NCI-H1092 (cell line): Measurements from ENCODE around the gene VTA1.
A peak's percentile ranks its signal among the peaks of the same experiment; 100 is the strongest.
"Not testable (repeated sequence)": the region's sequence is repeated elsewhere in the genome, so short reads cannot be mapped to it uniquely, and the experiment has no call there.

Experiments used
- DNase-seq: peaks from one replicate; lab custom pipeline; 2025; lab: John Stamatoyannopoulos, UW

The VTA1 gene

GRCh38 chr6:142146828-142147662 lies at the start of gene VTA1, which contains the start of gene NMBR:
Gene VTA1 (plus strand): TSS chr6:142147263. CDS start chr6:142147288, 25 bp downstream.
Gene NMBR (minus strand): TSS chr6:142147122. CDS start chr6:142088658, 58,464 bp downstream.
- DNase-seq = peak; percentile 94

- not testable (repeated sequence) for DNase-seq
Observed at GRCh38 chr6:142104820-142105219, 42.2 kb upstream of the VTA1 start.

GRCh38 chr6:142110820-142111219 lies 36.2 kb upstream of the VTA1 start:
- DNase-seq = not testable (repeated sequence)

GRCh38 chr6:142112451-142113061 lies 34.5 kb upstream of the VTA1 start:
- peak; percentile 45 for DNase-seq

GRCh38 chr6:142117366-142117765 lies 29.7 kb upstream of the VTA1 start:
- no peak for DNase-seq

- DNase-seq = no peak
Observed at GRCh38 chr6:142118328-142118727, 28.7 kb upstream of the VTA1 start.

- no peak for DNase-seq
Observed at GRCh38 chr6:142118925-142119324, 28.1 kb upstream of the VTA1 start.

- DNase-seq = no peak
Observed at GRCh38 chr6:142121342-142121741, 25.7 kb upstream of the VTA1 start.

- DNase-seq = no peak
Observed at GRCh38 chr6:142130814-142131213, 16.2 kb upstream of the VTA1 start.

GRCh38 chr6:142132625-142133024 lies 14.4 kb upstream of the VTA1 start, which contains the start of gene GJE1:
Gene GJE1 (plus strand): TSS chr6:142132925. CDS start chr6:142133159, 234 bp downstream.
- DNase-seq = no peak

GRCh38 chr6:142138876-142139275 lies 8.2 kb upstream of the VTA1 start:
- DNase-seq = no peak

- DNase-seq = not testable (repeated sequence)
Observed at GRCh38 chr6:142141531-142141930, 5.5 kb upstream of the VTA1 start.

- no peak for DNase-seq
Observed at GRCh38 chr6:142152746-142153145, 5.7 kb downstream of the VTA1 start.

- DNase-seq = no peak
Observed at GRCh38 chr6:142153196-142153595, 6.1 kb downstream of the VTA1 start.

- no peak for DNase-seq
Observed at GRCh38 chr6:142154336-142154735, 7.3 kb downstream of the VTA1 start.

GRCh38 chr6:142155091-142155490 lies 8.0 kb downstream of the VTA1 start:
- DNase-seq = no peak

- no peak for DNase-seq
Observed at GRCh38 chr6:142155895-142156757, 9.1 kb downstream of the VTA1 start.

- not testable (repeated sequence) for DNase-seq
Observed at GRCh38 chr6:142156758-142157068, 9.7 kb downstream of the VTA1 start.

- peak; percentile 0 for DNase-seq
Observed at GRCh38 chr6:142162780-142163179, 15.7 kb downstream of the VTA1 start.

- no peak for DNase-seq
Observed at GRCh38 chr6:142165227-142165626, 18.2 kb downstream of the VTA1 start.

- no peak for DNase-seq
Observed at GRCh38 chr6:142167071-142167470, 20.0 kb downstream of the VTA1 start.

GRCh38 chr6:142167486-142167885 lies 20.4 kb downstream of the VTA1 start:
- DNase-seq = no peak
